ENCODE measurements around the gene PGM5. TPM values are rescaled to one million over a fixed set of nuclear protein-coding genes. Genes with fewer than 3 reads are reported as not detected.

Gene PGM5
- total and polyA plus RNA-seq, 2 experiments from 2014 or later = not detected

DNA sequence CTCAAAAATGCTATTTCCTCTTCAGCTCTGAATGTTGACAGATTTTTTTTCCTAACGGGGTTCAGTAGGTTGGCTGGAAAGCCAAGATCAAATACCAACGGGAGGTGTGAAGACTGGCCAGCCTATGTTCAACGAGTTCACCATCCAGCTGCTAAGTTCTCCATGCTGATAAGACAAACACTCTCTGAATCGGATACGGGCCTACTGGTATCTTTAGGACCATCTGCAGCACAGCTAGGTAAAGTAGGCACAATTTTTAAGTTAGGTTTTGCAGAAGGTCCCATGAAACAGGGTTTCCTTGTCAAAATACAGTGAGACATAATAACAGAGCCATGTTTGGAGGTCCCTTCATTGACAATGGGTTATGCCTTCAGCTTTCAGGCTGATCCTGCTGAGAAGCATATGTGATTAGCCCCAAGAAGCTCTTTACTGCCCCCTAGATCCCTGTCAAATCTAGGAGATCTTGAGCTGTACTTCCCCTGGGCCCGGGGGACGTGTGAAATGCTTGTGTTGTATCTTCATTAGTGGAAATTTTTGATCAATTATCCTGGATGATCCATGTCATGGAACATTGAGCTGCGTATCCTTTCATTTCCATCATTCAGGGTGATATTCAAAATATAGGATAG, 60.6 kb downstream of the PGM5 start:
- Histone ChIP-seq H3K4me2 (no peak overlapping the region), H3K36me3 (ENCODE audit: insufficient read depth) (no peaks in the 10 kb centered on the region), H3K9me2 (ENCODE audit: insufficient read depth) (no peaks in the 10 kb centered on the region), H2AFZ (no peak overlapping the region), H3K4me3 (no peak overlapping the region), H3K4me1 (ENCODE audit: insufficient read depth) (no peaks in the 10 kb centered on the region), H3K27me3 (ENCODE audit: insufficient read depth) (no peaks in the 10 kb centered on the region), H3K27ac (ENCODE audit: low read depth) (no peak overlapping the region), H3K79me2 (replicated peaks; ENCODE audit: insufficient read depth) (no peaks in the 10 kb centered on the region), H3F3A (replicated peaks; ENCODE audit: low read depth) (no peaks in the 10 kb centered on the region), H4K20me1 (replicated peaks; ENCODE audit: insufficient read depth) (no peaks in the 10 kb centered on the region)
- TF ChIP-seq, protein P1, sequence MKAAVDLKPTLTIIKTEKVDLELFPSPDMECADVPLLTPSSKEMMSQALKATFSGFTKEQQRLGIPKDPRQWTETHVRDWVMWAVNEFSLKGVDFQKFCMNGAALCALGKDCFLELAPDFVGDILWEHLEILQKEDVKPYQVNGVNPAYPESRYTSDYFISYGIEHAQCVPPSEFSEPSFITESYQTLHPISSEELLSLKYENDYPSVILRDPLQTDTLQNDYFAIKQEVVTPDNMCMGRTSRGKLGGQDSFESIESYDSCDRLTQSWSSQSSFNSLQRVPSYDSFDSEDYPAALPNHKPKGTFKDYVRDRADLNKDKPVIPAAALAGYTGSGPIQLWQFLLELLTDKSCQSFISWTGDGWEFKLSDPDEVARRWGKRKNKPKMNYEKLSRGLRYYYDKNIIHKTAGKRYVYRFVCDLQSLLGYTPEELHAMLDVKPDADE (IDR thresholded peaks at IDR 0.05) = no peak
- TF ChIP-seq STAT1 (IDR thresholded peaks at IDR 0.05; ENCODE audit: unreplicated experiment) (no peak), CTCF (conservative IDR thresholded peaks at IDR 0.05; ENCODE audit: low read depth in 2 of 2) (peak; percentile 68)
- H3K4me3 Mint-ChIP-seq = no peak overlapping the region
- peaks cover 8% of the 10 kb centered on the region for H3K4me1 Mint-ChIP-seq
- DNase-seq (ENCODE audit: low spot score) (peak; percentile 82), ATAC-seq (peak; percentile 89)
- no peak overlapping the region for H3K27ac Mint-ChIP-seq
- H3K36me3 Mint-ChIP-seq (ENCODE audit: low read depth) = no peaks in the 10 kb centered on the region
- no peaks in the 10 kb centered on the region for H3K9me3 Mint-ChIP-seq
- no peaks in the 10 kb centered on the region for H3K27me3 Mint-ChIP-seq (ENCODE audit: insufficient read depth, low read depth, poor library complexity)

- Histone ChIP-seq H4K20me1 (replicated peaks; ENCODE audit: insufficient read depth) (no peaks in the 10 kb centered on the region), H3K4me1 (ENCODE audit: insufficient read depth) (no peaks in the 10 kb centered on the region), H2AFZ (no peak overlapping the region), H3F3A (replicated peaks; ENCODE audit: low read depth) (no peaks in the 10 kb centered on the region), H3K27ac (ENCODE audit: low read depth) (no peak overlapping the region), H3K36me3 (ENCODE audit: insufficient read depth) (no peaks in the 10 kb centered on the region), H3K9me2 (ENCODE audit: insufficient read depth) (no peaks in the 10 kb centered on the region), H3K4me3 (no peak overlapping the region), H3K4me2 (no peak overlapping the region), H3K79me2 (replicated peaks; ENCODE audit: insufficient read depth) (no peaks in the 10 kb centered on the region), H3K27me3 (ENCODE audit: insufficient read depth) (no peaks in the 10 kb centered on the region)
- Mint-ChIP-seq H3K36me3 (ENCODE audit: low read depth) (no peaks in the 10 kb centered on the region), H3K4me3 (no peak overlapping the region), H3K27ac (no peak overlapping the region), H3K4me1 (peaks cover 4% of the 10 kb centered on the region; the same call in 2 of the 3 replicates), H3K9me3 (no peaks in the 10 kb centered on the region; the same call in 2 of the 3 replicates), H3K27me3 (ENCODE audit: insufficient read depth, low read depth, poor library complexity) (no peaks in the 10 kb centered on the region)
- ATAC-seq (no peak; the same call in 2 of the 3 replicates), DNase-seq (ENCODE audit: low spot score) (no peak)
- TF ChIP-seq EZH2 (IDR thresholded peaks at IDR 0.05; ENCODE audit: low read depth, unreplicated experiment) = no peak
- no peak for TF ChIP-seq CREB1 (CRISPR knock-in tag; IDR thresholded peaks at IDR 0.05; ENCODE audit: low read depth)
These were observed 61.4 kb downstream of the PGM5 start for GRCh38 chr9:68417762-68418161.

DNA sequence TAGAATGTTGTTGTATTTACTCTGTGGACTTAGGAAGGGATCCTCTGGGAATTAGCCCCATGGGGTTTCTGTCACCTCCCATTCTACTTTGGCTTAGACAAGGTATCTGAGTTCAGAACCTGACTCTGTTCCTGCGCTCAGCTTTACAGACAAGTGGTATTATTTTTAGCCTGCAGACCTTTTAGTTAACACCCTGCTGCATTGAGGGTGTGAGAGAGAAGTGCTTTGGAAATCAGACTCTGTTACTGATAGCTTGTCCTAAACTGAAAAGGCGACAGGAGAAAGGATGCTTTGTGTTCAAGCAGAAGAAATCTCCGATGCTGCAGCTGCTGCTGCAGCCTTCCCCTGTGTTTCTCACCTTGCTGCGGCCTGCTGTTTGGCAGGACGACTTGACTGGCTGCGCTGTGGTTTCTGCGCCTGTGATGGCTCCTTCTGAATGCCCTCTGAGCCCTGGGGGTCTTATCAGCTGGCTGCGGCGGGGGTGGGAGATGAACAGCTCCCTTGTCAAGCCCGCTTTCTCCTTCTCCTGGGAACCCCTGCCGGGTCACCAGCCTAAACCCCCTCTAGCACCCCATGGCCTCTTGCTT, 61.9 kb downstream of the PGM5 start:
- Histone ChIP-seq H3K27ac (ENCODE audit: low read depth) (no peak overlapping the region), H4K20me1 (replicated peaks; ENCODE audit: insufficient read depth) (no peaks in the 10 kb centered on the region), H3K79me2 (replicated peaks; ENCODE audit: insufficient read depth) (no peaks in the 10 kb centered on the region), H3K36me3 (ENCODE audit: insufficient read depth) (no peaks in the 10 kb centered on the region), H3K4me2 (no peak overlapping the region), H3K9me2 (ENCODE audit: insufficient read depth) (no peaks in the 10 kb centered on the region), H3K4me1 (ENCODE audit: insufficient read depth) (no peaks in the 10 kb centered on the region), H3K27me3 (ENCODE audit: insufficient read depth) (no peaks in the 10 kb centered on the region), H3F3A (replicated peaks; ENCODE audit: low read depth) (no peaks in the 10 kb centered on the region), H3K4me3 (no peak overlapping the region), H2AFZ (no peak overlapping the region)
- DNase-seq (ENCODE audit: low spot score) (no peak), ATAC-seq (no peak)
- no peaks in the 10 kb centered on the region; the same call in 2 of the 3 replicates for H3K9me3 Mint-ChIP-seq
- no peaks in the 10 kb centered on the region for H3K27me3 Mint-ChIP-seq (ENCODE audit: insufficient read depth, low read depth, poor library complexity)
- H3K4me1 Mint-ChIP-seq = peaks cover 4% of the 10 kb centered on the region; the same call in 2 of the 3 replicates
- no peak overlapping the region for H3K4me3 Mint-ChIP-seq
- H3K36me3 Mint-ChIP-seq (ENCODE audit: low read depth) = no peaks in the 10 kb centered on the region
- no peak overlapping the region for H3K27ac Mint-ChIP-seq
- TF ChIP-seq POLR2AphosphoS5 (IDR thresholded peaks at IDR 0.05; ENCODE audit: low read depth) (no peak), CREB1 (CRISPR knock-in tag; IDR thresholded peaks at IDR 0.05; ENCODE audit: low read depth) (no peak)
- TF ChIP-seq, protein P1 (IDR thresholded peaks at IDR 0.05) = no peak

All from GM23338 (cell line).